22Rv1 (cell line): ENCODE data around the gene AGAP3.

Source experiments
- H3K27ac ChIP-seq: fragments of 450-650 bp; 2 replicates; pipeline ENCODE4 v1.5.1; 2017
- ZFX ChIP-seq: fragments of 450-650 bp; IDR thresholded peaks from 2 replicates; pipeline ENCODE4 v1.6.1; 2017; ENCODE audit warnings: antibody characterized with exemption, borderline replicate concordance
- TF ChIP-seq, protein P1 (sequence below): fragments of 450-650 bp; IDR thresholded peaks from 2 replicates; pipeline ENCODE4 v1.5.1; 2017; ENCODE audit warnings: mild to moderate bottlenecking

Gene AGAP3

GRCh38 chr7:151069841-151070573 lies 16.3 kb upstream of the AGAP3 start:
- H3K27ac ChIP-seq, result no peak overlapping the region
- TF ChIP-seq, protein P1, sequence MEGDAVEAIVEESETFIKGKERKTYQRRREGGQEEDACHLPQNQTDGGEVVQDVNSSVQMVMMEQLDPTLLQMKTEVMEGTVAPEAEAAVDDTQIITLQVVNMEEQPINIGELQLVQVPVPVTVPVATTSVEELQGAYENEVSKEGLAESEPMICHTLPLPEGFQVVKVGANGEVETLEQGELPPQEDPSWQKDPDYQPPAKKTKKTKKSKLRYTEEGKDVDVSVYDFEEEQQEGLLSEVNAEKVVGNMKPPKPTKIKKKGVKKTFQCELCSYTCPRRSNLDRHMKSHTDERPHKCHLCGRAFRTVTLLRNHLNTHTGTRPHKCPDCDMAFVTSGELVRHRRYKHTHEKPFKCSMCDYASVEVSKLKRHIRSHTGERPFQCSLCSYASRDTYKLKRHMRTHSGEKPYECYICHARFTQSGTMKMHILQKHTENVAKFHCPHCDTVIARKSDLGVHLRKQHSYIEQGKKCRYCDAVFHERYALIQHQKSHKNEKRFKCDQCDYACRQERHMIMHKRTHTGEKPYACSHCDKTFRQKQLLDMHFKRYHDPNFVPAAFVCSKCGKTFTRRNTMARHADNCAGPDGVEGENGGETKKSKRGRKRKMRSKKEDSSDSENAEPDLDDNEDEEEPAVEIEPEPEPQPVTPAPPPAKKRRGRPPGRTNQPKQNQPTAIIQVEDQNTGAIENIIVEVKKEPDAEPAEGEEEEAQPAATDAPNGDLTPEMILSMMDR, result no peak
- no peak for TF ChIP-seq ZFX

DNA sequence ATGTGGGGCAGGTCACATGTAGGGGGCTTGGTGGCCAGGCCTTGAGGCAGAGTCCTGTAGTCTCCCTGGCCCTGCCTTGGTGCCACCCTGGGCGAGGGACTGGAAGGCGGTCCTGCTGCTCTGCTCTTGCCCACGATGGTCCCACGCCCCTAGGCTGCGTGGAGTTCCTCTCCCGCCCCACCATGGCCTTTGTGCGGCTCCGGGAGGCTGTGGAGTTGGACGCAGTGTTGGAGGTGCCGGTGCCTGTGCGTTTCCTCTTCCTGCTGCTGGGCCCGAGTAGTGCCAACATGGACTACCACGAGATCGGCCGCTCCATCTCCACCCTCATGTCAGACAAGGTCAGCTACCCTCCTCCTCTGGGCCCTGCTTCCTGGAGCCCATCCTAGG lies 15.7 kb upstream of the AGAP3 start:
- TF ChIP-seq ZFX, result no peak
- no peak overlapping the region for H3K27ac ChIP-seq

DNA sequence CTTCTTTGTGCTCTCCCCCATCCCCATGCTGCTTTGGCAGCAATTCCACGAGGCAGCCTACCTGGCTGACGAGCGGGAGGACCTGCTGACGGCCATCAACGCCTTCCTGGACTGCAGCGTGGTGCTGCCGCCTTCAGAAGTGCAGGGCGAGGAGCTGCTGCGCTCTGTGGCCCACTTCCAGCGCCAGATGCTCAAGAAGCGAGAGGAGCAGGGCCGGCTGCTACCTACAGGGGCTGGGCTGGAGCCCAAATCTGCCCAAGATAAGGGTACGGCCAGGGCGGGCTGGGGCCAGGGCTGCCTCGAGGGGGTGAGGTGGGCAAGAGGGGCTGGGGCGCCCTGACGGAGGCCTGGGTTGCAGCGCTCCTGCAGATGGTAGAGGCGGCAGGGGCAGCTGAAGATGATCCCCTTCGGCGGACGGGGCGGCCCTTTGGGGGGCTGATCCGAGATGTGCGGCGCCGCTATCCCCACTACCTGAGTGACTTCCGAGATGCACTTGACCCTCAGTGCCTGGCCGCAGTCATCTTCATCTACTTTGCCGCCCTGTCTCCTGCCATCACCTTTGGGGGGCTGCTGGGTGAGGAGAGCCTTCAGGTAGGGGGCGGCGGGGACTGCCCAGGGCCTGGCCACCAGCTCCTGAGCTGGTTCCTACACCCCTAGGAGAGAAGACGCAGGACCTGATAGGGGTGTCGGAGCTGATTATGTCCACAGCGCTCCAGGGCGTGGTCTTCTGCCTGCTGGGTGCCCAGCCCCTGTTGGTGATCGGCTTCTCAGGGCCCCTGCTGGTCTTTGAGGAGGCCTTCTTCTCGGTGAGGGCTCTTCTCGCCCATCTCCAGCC lies 15.0 kb upstream of the AGAP3 start:
- no peak for TF ChIP-seq ZFX
- TF ChIP-seq, protein P1, result no peak

DNA sequence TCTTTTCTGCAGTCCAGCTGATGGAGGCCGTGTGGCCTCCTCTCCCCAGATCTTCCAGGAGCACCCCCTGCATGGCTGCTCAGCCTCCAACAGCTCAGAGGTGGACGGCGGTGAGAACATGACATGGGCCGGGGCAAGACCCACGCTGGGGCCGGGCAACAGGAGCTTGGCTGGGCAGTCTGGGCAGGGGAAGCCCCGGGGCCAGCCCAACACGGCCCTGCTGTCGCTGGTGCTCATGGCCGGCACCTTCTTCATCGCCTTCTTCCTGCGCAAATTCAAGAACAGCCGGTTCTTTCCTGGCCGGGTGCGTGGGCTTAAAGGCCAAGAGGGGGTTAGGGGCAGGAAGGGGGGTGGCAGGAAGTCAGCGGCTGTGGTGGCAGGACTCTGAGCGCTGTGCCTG lies 12.3 kb upstream of the AGAP3 start:
- peak overlapping the region; percentile 100; the same call in 1 of the 2 replicates for H3K27ac ChIP-seq
- TF ChIP-seq, protein P1, result no peak
- no peak for TF ChIP-seq ZFX

More for the DNA sequence above, 15.0 kb upstream of the AGAP3 start:
- no peak overlapping the region; the same call in 1 of the 2 replicates for H3K27ac ChIP-seq

DNA sequence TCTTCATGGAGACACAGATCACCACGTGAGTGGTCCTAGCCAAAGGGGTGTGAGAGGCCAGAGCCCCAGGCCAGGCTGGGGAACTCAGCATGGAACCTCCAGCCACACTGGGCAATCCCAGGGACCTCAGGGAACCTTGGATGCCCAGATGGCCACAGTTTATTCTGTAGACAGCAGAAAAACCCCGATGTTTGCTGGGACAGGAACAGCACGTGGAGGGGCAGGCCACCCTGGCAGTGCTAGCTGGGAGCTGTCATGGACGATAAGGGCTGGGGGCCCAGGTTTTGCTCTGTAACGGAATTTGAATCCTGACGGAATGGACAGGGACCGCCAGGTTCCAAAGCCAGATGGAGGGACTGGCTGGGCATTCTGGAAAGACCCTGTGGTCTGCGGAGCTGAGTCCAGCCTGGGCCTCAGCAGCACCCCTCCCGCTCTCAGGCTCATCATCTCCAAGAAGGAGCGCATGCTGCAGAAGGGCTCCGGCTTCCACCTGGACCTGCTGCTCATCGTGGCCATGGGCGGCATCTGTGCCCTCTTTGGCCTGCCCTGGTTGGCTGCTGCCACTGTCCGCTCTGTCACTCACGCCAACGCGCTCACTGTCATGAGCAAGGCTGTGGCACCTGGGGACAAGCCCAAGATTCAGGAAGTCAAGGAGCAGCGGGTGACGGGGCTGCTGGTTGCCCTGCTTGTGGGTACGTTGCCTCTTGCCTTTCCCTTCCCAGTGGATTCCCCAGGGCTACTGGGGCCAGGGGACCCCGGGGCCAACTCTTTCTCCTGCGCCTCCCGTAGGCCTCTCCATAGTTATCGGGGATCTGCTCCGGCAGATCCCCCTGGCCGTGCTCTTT lies 11.2 kb upstream of the AGAP3 start:
- no peak for TF ChIP-seq ZFX
- TF ChIP-seq, protein P1, result no peak

DNA sequence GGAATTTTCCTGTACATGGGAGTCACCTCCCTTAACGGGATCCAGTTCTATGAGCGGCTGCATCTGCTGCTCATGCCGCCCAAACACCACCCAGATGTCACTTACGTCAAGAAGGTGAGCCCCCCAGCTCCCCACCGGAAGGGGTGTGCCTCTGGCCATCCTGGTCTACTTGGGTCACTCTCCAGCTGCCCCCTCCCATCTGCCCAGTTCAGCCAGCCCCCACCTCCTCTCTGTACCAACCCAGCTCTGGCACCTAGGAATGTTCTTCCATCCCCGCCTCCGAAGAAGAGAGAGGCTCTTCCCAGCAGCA lies 10.7 kb upstream of the AGAP3 start:
- no peak for TF ChIP-seq ZFX
- TF ChIP-seq, protein P1, result no peak
- H3K27ac ChIP-seq, result peak overlapping the region; percentile 100

More for the DNA sequence above, 11.2 kb upstream of the AGAP3 start:
- peak overlapping the region; percentile 100 for H3K27ac ChIP-seq

- peak overlapping the region; percentile 100 for H3K27ac ChIP-seq
- TF ChIP-seq ZFX, result no peak
- TF ChIP-seq, protein P1, result no peak
Measured at GRCh38 chr7:151075978-151076426, 10.3 kb upstream of the AGAP3 start.
